ENCODE results near the gene BUD23.

BUD23 gene, protein sequence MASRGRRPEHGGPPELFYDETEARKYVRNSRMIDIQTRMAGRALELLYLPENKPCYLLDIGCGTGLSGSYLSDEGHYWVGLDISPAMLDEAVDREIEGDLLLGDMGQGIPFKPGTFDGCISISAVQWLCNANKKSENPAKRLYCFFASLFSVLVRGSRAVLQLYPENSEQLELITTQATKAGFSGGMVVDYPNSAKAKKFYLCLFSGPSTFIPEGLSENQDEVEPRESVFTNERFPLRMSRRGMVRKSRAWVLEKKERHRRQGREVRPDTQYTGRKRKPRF

DNA sequence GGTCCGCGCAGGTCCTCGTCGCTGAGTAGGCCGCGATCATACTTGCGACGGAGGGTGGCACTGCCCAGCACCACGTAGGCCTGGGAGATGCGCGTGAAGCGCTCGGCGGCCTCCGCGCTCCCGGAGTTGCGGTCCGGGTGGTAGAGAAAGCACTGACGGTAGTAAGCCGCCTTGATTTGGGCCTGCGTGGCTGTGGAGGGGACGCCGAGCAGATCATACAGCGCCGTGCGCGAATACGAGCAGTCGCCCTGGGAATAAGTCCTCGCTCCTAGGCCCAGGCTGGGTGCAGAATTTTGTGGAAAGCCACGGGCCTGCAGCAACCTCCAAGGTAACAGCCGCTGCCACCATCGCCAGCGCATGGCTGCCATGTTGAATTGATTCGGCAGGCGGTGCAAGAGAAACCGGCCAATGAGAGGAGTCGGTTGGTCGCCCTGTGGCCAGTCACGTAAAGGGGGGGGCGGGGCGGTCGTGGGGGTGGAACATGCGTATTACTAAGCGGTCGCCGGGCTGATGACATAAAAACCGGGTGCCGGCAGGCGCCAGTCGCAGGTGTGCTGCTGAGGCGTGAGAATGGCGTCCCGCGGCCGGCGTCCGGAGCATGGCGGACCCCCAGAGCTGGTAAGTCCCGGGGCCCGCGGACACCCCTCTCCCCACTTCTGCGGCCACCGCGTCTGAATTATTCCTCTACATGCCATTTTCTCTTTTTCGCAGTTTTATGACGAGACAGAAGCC lies at the start of gene BUD23, which contains the start of gene DNAJC30:
TSS of gene BUD23 (plus strand) at position 542 of the 732 bp plus-strand sequence. CDS start at position 571, 29 bp downstream.
TSS of gene DNAJC30 (minus strand) at position 398 of the 732 bp plus-strand sequence. CDS start at position 368, 30 bp downstream.
- Histone ChIP-seq H3K27ac (peak within 1 kb of the TSS; percentile 79 to 93 (median 87)), H3K4me1 (peaks cover 29 to 48% (median 41%) of the 10 kb centered on the region in 10 experiments), H3K9ac (peak within 1 kb of the TSS; percentile 85 to 96 (median 92)), H3K27me3 (no peaks in the 10 kb centered on the region), H4K20me1 (peaks cover 0 to 83% (median 66%) of the 10 kb centered on the region in 11 experiments; a peak in 18 of 22 replicates), H3K4me3 (peak within 1 kb of the TSS; percentile 78 to 99 (median 92)), H3K36me3 (peaks cover 28 to 64% (median 43%) of the 10 kb centered on the region in 11 experiments), H3K4me2 (peak within 1 kb of the TSS; percentile 95 to 99 (median 98)), H3K9me3 (replicated peaks in 1 of 11) (no peaks in the 10 kb centered on the region)
- no peak for TF ChIP-seq Cebpa-rat (IDR thresholded peaks at IDR 0.05)

DNA sequence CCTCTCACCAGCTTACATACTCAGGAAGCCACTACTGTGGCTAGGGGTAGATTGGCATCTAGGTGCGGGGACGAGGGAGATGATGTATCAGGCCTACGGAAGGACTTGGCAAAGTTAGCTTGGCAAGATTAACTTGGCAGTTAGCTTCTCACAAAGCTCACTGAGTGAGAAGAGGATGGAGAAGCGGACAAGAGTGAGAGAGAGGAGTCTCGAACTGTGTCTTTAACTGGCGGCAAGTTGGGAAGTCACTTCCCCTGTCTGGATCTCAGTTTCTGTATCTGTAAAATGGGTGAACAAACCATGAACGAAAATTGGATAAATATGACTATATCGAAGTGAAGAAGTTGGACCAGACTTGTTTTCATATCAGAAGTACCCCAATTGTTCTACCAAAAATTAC lies 49.6 kb upstream of the BUD23 start:
- TF ChIP-seq Cebpa-rat (IDR thresholded peaks at IDR 0.05): no peak
- no peak overlapping the region for H3K4me3 ChIP-seq
- no peak overlapping the region for H3K27ac ChIP-seq
- H4K20me1 ChIP-seq: no peaks in the 10 kb centered on the region
- H3K27me3 ChIP-seq: peaks cover 0 to 2% (median 0%) of the 10 kb centered on the region in 11 experiments; a peak in 4 of 22 replicates
- peaks cover 0 to 34% (median 18%) of the 10 kb centered on the region in 10 experiments; a peak in 13 of 20 replicates for H3K4me1 ChIP-seq
- no peak overlapping the region for H3K9ac ChIP-seq
- H3K4me2 ChIP-seq: no peak overlapping the region
- H3K9me3 ChIP-seq (replicated peaks in 1 of 11): no peaks in the 10 kb centered on the region
- H3K36me3 ChIP-seq: no peaks in the 10 kb centered on the region

DNA sequence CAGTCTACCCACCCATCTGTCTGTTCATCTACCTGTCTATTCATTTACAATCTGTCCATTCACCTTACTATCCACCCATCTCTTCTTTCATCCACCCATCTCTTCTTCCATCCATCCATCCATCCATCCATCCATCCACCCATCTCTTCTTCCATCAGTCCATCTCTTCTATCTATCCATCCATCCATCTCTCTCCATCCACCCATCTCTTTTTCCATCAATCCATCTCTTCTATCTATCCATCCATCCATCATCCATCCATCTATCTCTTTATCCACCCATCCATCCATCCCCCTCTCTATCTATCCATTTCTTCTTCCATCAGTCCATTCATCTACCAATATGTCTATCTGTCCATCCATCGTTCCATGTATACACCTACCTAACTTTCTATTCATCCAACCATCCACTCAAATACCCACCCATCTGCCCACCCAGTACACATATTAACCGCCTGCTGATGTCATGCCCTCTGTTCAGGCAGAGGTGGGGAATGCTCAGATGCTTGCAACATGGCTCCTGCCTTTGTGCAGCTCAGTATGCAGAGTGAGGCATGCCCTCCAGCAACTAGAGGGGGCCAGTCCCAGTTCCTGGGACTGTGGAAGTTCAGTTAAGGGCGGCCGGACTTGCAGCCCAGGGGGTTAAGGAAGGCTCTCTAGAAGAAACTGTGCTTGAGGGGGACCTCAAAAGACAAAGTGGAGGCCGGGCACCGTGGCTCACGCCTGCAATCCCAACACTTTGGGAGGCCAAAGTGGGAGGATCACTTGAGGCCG lies 47.8 kb upstream of the BUD23 start:
- Histone ChIP-seq H4K20me1 (no peaks in the 10 kb centered on the region), H3K9ac (no peak overlapping the region), H3K36me3 (no peaks in the 10 kb centered on the region), H3K27me3 (no peaks in the 10 kb centered on the region), H3K9me3 (replicated peaks in 1 of 11) (peaks cover 0 to 7% (median 2%) of the 10 kb centered on the region in 11 experiments; a peak in 17 of 22 replicates), H3K27ac (no peak overlapping the region), H3K4me2 (peak overlapping the region in 5 of 11 experiments; percentile 61 to 76 (median 61); a peak in 10 of 22 replicates), H3K4me3 (no peak overlapping the region), H3K4me1 (peaks cover 0 to 40% (median 20%) of the 10 kb centered on the region in 10 experiments; a peak in 13 of 20 replicates)
- TF ChIP-seq Cebpa-rat (IDR thresholded peaks at IDR 0.05): no peak

DNA sequence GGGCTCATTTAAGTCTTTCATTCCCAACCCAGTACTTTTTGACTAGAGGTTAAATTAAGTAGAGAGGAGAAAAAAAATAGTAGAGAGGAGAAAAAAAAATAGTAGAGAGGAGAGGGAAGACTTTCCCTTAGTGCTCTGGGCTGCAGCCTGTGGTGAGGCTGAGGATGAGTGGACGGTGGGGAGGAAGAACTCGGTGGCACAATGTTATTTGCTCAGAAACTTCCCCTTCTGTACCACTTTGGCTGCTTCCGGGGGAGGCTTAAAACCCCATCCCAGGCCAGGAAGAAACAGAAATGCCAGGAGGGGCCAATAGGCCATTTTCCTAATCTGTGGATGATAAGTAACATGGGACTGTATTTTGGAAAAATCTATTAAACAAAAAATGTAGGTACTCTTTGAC lies 44.5 kb upstream of the BUD23 start:
- Histone ChIP-seq H3K9ac (0 out of 22 replicates have a peak overlapping the region, but pooled peaks of 1 of the 11 experiments have one; percentile 9), H3K27me3 (peaks cover 0 to 4% (median 0%) of the 10 kb centered on the region in 11 experiments; a peak in 2 of 22 replicates), H3K36me3 (no peaks in the 10 kb centered on the region), H3K4me1 (peaks cover 0 to 40% (median 17%) of the 10 kb centered on the region in 10 experiments; a peak in 13 of 20 replicates), H3K27ac (no peak overlapping the region; a peak in 1 of 22 replicates), H3K4me3 (no peak overlapping the region), H3K4me2 (peak overlapping the region in 6 of 11 experiments; percentile 1 to 61 (median 55); a peak in 10 of 22 replicates), H4K20me1 (no peaks in the 10 kb centered on the region), H3K9me3 (replicated peaks in 1 of 11) (peaks cover 15 to 31% (median 21%) of the 10 kb centered on the region in 11 experiments)
- no peak for TF ChIP-seq Cebpa-rat (IDR thresholded peaks at IDR 0.05)

DNA sequence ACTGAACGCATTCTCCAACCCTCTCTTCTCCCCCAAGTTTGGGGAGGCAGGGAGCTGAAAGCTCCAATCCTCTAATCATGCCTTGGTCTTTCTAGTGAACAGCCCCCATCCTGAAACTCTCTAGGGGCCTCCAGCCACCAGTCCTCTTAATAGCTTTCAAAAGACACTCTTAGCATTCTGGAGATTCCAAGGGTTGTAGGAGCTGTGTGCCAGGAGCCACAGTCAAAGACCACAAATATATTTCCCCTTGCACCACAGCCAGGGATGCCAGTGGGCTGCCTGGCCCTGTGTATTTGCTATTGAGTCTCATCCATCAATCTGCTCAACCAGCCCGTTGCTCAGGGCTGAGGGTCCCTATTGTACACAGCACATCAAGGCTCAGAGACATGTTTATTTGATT lies 40.6 kb upstream of the BUD23 start:
- no peak overlapping the region for H3K9ac ChIP-seq
- TF ChIP-seq Cebpa-rat (IDR thresholded peaks at IDR 0.05): no peak
- no peak overlapping the region for H3K4me3 ChIP-seq
- H3K27me3 ChIP-seq: peaks cover 18 to 43% (median 30%) of the 10 kb centered on the region in 11 experiments
- no peak overlapping the region for H3K27ac ChIP-seq
- H3K9me3 ChIP-seq (replicated peaks in 1 of 11): peaks cover 15 to 31% (median 21%) of the 10 kb centered on the region in 11 experiments
- peaks cover 0 to 35% (median 10%) of the 10 kb centered on the region in 10 experiments; a peak in 16 of 20 replicates for H3K4me1 ChIP-seq
- H4K20me1 ChIP-seq: peaks cover 0 to 23% (median 11%) of the 10 kb centered on the region in 11 experiments; a peak in 10 of 22 replicates
- H3K4me2 ChIP-seq: no peak overlapping the region
- no peaks in the 10 kb centered on the region for H3K36me3 ChIP-seq

DNA sequence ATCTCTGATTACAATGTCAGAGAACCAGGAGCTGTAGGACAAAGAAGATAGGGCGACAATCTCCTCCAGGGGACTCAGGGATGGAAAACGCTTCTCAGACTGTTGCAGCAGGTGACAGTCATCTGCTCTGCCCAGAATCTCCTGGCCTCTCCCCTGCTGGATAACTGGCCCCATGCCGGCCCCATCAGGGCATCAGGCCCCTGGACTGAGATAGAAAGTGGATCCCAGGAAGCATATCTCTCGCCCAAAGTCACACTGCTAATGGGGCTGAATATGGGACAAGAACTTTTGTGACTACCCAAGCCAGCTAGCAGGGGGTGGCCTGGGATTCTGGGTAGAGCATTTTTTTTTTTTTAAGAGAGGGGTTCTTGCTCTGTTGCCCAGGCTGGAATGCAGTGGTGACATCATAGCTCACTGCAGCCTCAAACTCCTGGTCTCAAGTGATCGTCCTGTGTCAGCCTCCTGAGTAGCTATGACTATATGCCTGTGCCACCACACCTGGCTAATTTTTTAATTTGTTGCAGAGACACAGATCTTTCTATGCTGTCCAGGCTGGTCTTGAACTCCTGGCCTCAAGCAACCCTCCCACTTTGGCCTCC lies 38.6 kb upstream of the BUD23 start:
- Histone ChIP-seq H3K27ac (no peak overlapping the region), H3K27me3 (peaks cover 36 to 62% (median 50%) of the 10 kb centered on the region in 11 experiments), H3K4me1 (peaks cover 0 to 28% (median 13%) of the 10 kb centered on the region in 10 experiments; a peak in 16 of 20 replicates), H3K4me3 (no peak overlapping the region), H4K20me1 (peaks cover 0 to 26% (median 11%) of the 10 kb centered on the region in 11 experiments; a peak in 11 of 22 replicates), H3K36me3 (no peaks in the 10 kb centered on the region), H3K4me2 (peak overlapping the region in 2 of 11 experiments; percentile 48 to 50; a peak in 3 of 22 replicates), H3K9me3 (replicated peaks in 1 of 11) (peaks cover 15 to 31% (median 21%) of the 10 kb centered on the region in 11 experiments), H3K9ac (no peak overlapping the region)
- TF ChIP-seq Cebpa-rat (IDR thresholded peaks at IDR 0.05): no peak

DNA sequence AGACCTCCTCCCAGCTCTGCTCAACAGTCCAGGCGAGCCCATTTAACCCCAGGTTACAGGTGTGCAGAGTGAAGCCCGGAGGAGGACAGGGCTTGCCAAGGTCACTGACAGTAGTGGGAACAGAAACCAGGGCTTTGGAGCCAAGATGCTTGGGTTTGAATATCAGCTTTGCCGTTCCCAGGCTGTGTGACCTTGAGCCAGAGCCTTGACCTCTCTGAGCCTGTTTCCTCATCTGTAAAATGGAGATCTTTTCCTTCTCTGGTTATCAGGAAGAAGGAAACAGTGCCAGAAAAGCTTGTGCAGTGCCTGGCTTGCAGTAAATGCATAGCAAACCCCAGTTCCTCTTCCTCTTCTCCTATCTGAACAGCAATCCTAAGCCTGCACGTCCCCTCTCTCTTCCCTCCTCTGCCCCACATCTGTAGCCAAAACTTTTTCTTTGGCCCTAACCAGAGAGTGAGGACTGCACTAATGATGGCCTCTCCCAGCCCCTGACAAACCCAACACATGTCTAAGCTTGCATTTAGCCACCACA lies 37.7 kb upstream of the BUD23 start:
- H3K9me3 ChIP-seq (replicated peaks in 1 of 11): peaks cover 14 to 23% (median 16%) of the 10 kb centered on the region in 11 experiments
- H3K36me3 ChIP-seq: no peaks in the 10 kb centered on the region
- peaks cover 43 to 71% (median 59%) of the 10 kb centered on the region in 11 experiments for H3K27me3 ChIP-seq
- no peak overlapping the region for H3K9ac ChIP-seq
- H3K4me1 ChIP-seq: peaks cover 0 to 31% (median 14%) of the 10 kb centered on the region in 10 experiments; a peak in 16 of 20 replicates
- no peak overlapping the region for H3K4me3 ChIP-seq
- peak overlapping the region in 3 of 11 experiments; percentile 29 to 50 (median 48); a peak in 7 of 22 replicates for H3K4me2 ChIP-seq
- peaks cover 0 to 27% (median 11%) of the 10 kb centered on the region in 11 experiments; a peak in 11 of 22 replicates for H4K20me1 ChIP-seq
- TF ChIP-seq Cebpa-rat (IDR thresholded peaks at IDR 0.05): no peak
- no peak overlapping the region for H3K27ac ChIP-seq
